Stomach (tissue), 9 donors: ENCODE measurements around the gene CHCHD5. TPM values are rescaled to one million over a fixed set of nuclear protein-coding genes. Genes with fewer than 3 reads are reported as not detected.

ENCODE experiments used
- DNase-seq, 2 donors: peaks; one replicate each; pipeline versions ENCODE4 v3.0.0 to v3.0.0-alpha.2; 2013 to 2019
- H3K27ac ChIP-seq, 5 donors: fragments of 200-600 bp in 4 of 5; sonication (generic) in 4 of 5; one replicate each; pipeline ENCODE4 v1.5.1; 2013 to 2019; ENCODE audit warnings: mild to moderate bottlenecking in 1 of 5, moderate library complexity in 1 of 5
- H3K27me3 ChIP-seq, 3 donors: fragments of 200-600 bp; sonication (generic); one replicate each; pipeline ENCODE4 v1.5.1; 2017 to 2019; ENCODE audit warnings: mixed run types in 1 of 3
- H3K36me3 ChIP-seq, 4 donors: fragments of 200-600 bp; sonication (generic); 1 replicate in 3 of 4; 2 replicates in 1 of 4; pipeline ENCODE4 v1.5.1; 2016 to 2019
- H3K4me1 ChIP-seq, 4 donors: fragments of 200-600 bp; sonication (generic); one replicate each; pipeline ENCODE4 v1.5.1; 2016 to 2019
- H3K4me3 ChIP-seq, 4 donors: fragments of 200-600 bp; sonication (generic) in 3 of 4; one replicate each; pipeline ENCODE4 v1.5.1; 2016 to 2019; ENCODE audit warnings: mild to moderate bottlenecking in 1 of 4
- H3K9me3 ChIP-seq, 4 donors: fragments of 200-600 bp; sonication (generic); one replicate each; pipeline ENCODE4 v1.5.1; 2016 to 2019
- CTCF ChIP-seq, 7 experiments: fragments of 450-650 bp in 4 of 7; fragments of 200-600 bp in 3 of 7; sonication (generic) in 3 of 7; IDR thresholded peaks; one replicate each; pipeline ENCODE4 v1.5.1; 2016 to 2019; ENCODE audit warnings: antibody characterized with exemption in 7 of 7, control low read depth in 2 of 7, mild to moderate bottlenecking in 1 of 7
- EP300 ChIP-seq: sonication (generic); formaldehyde crosslinking; IDR thresholded peaks from one replicate; pipeline ENCODE4 v1.6.1; 2017; ENCODE audit warnings: antibody characterized with exemption
- POLR2A ChIP-seq, 4 donors: fragments of 450-650 bp; IDR thresholded peaks; one replicate each; pipeline ENCODE4 v1.6.1; 2016; ENCODE audit warnings: antibody characterized with exemption in 4 of 4, control low read depth in 2 of 4, mild to moderate bottlenecking in 1 of 4, moderate library complexity in 1 of 4
- POLR2AphosphoS5 ChIP-seq, 3 donors: sonication (generic); formaldehyde crosslinking; IDR thresholded peaks; one replicate each; pipeline ENCODE4 v1.6.1; 2016; ENCODE audit warnings: antibody characterized with exemption in 3 of 3
- WGBS, 5 donors: extraction: QIAGEN DNeasy Blood & Tissue Kit in 3 of 5; methylation state at CpG; one replicate each; pipeline versions ENCODE4 v1.1.5 to v1.1.7; 2013 to 2018; 5-methylcytosine and 5-hydroxymethylcytosine counted together
- intact Hi-C: fragments of 100-400 bp; cut with DNase I; formaldehyde crosslinking; loops from one replicate; pipeline ENCODE4 v1.15.1; 2023; ENCODE audit warnings: low total_unique reads
- polyA plus RNA-seq, 3 donors: library from polyadenylated mRNA; stranded (reverse); fragments of 200-250 nt; gene quantifications; one replicate each; pipeline ENCODE4 v1.2.3, GENCODE V29; 2013
- total RNA-seq, 5 donors: library from RNA; depleted of rRNA; stranded (reverse); fragments of >200 nt; gene quantifications; one replicate each; pipeline versions ENCODE4 v1.1.0 to v1.2.3, GENCODE V29; 2014 to 2016
- donor health status: healthy with polysubstance abuse.
- donor health status: Bipolar disorder and iron deficiency.
- donor health status: healthy.

The CHCHD5 gene
- total and polyA plus RNA-seq, 8 donors, result 9.5 to 111 (median 45.9) TPM

- intact Hi-C loops, result no loop called here
- WGBS, 5 donors, result 22 to 37% (median 30%) methylated on average over 3 of the region's 3 CpGs
- peaks cover 7 to 27% (median 12%) of the 10 kb centered on the region in 4 donors for H3K4me1 ChIP-seq
- no peaks in the 10 kb centered on the region for H3K27me3 ChIP-seq
- H3K4me3 ChIP-seq, result no peak overlapping the region
- no peak overlapping the region for H3K27ac ChIP-seq
- no peaks in the 10 kb centered on the region for H3K36me3 ChIP-seq
- DNase-seq, result peak in 1 of 2 donors; percentile 2
- TF ChIP-seq POLR2AphosphoS5 (IDR thresholded peaks at IDR 0.05) (peak in 1 of 3 donors; percentile 20), EP300 (no peak), POLR2A (IDR thresholded peaks at IDR 0.05) (no peak)
- H3K9me3 ChIP-seq, result no peaks in the 10 kb centered on the region
Measured at GRCh38 chr2:112622528-112622849, 38.1 kb downstream of the CHCHD5 start.

GRCh38 chr2:112623913-112624777 lies 39.7 kb downstream of the CHCHD5 start:
- H3K27me3 ChIP-seq, result no peaks in the 10 kb centered on the region
- H3K27ac ChIP-seq, result peak overlapping the region in 1 of 5 donors; percentile 20
- no peaks in the 10 kb centered on the region for H3K36me3 ChIP-seq
- DNase-seq, result peak; percentile 63 to 85
- TF ChIP-seq POLR2A (IDR thresholded peaks at IDR 0.05) (no peak), POLR2AphosphoS5 (IDR thresholded peaks at IDR 0.05) (peak in 1 of 3 donors; percentile 28), EP300 (no peak), CTCF (IDR thresholded peaks at IDR 0.05) (no peak)
- H3K4me3 ChIP-seq, result no peak overlapping the region
- 72 to 82% (median 76%) methylated on average over 11 of the region's 11 CpGs for WGBS, 5 donors
- no peaks in the 10 kb centered on the region for H3K9me3 ChIP-seq
- peaks cover 7 to 33% (median 14%) of the 10 kb centered on the region in 4 donors for H3K4me1 ChIP-seq
- intact Hi-C loops, result no loop called here

GRCh38 chr2:112625474-112626114 lies 41.2 kb downstream of the CHCHD5 start:
- peak in 1 of 2 donors; percentile 17 for DNase-seq
- Histone ChIP-seq H3K4me1 (peaks cover 8 to 39% (median 15%) of the 10 kb centered on the region in 4 donors), H3K4me3 (no peak overlapping the region), H3K36me3 (no peaks in the 10 kb centered on the region), H3K9me3 (no peaks in the 10 kb centered on the region), H3K27me3 (peaks cover 0 to 13% (median 0%) of the 10 kb centered on the region in 3 donors), H3K27ac (peak overlapping the region in 1 of 5 donors; percentile 88)
- intact Hi-C loops, result loop anchor here (5.0 kb wide), 1 partner anchor 102 kb away; no protein-coding TSS in a partner anchor
- WGBS, 5 donors, result 74 to 80% (median 75%) methylated on average over 7 of the region's 7 CpGs
- TF ChIP-seq CTCF (IDR thresholded peaks at IDR 0.05), result no peak
- no peak for TF ChIP-seq POLR2AphosphoS5 (IDR thresholded peaks at IDR 0.05)

GRCh38 chr2:112626604-112627059 lies 42.2 kb downstream of the CHCHD5 start:
- no peaks in the 10 kb centered on the region for H3K36me3 ChIP-seq
- TF ChIP-seq EP300 (no peak), CTCF (IDR thresholded peaks at IDR 0.05) (peak in 5 of 7 experiments; percentile 60 to 81 (median 62)), POLR2AphosphoS5 (IDR thresholded peaks at IDR 0.05) (peak in 1 of 3 donors; percentile 43), POLR2A (IDR thresholded peaks at IDR 0.05) (no peak)
- H3K27ac ChIP-seq, result peak overlapping the region; percentile 36 to 88 (median 70)
- peaks cover 0 to 13% (median 0%) of the 10 kb centered on the region in 3 donors for H3K27me3 ChIP-seq
- peak; percentile 64 to 81 for DNase-seq
- WGBS, 5 donors, result 4 to 18% (median 13%) methylated on average over 7 of the region's 7 CpGs
- H3K9me3 ChIP-seq, result no peaks in the 10 kb centered on the region
- peak overlapping the region in 3 of 4 donors; percentile 2 to 22 (median 21) for H3K4me3 ChIP-seq
- intact Hi-C loops, result loop anchor here (5.0 kb wide), 1 partner anchor 101 kb away; no protein-coding TSS in a partner anchor
- peaks cover 18 to 50% (median 19%) of the 10 kb centered on the region in 4 donors for H3K4me1 ChIP-seq
